Activated naive CD8-positive, alpha-beta T cell treated with anti-CD3 and anti-CD28 coated beads, Interleukin-2, amount 50 U/mL, for 24 hours (primary cell): Measurements from ENCODE around the gene GBA3.

Experiments
- ATAC-seq: fragments of 150-1000 bp; cut with Tn5 transposase; one replicate; pipeline ENCODE4 v1.10.0; 2021
- DNase-seq: peaks from one replicate; pipeline ENCODE4 v3.0.0; 2021
- H3K27ac Mint-ChIP-seq: one replicate; pipeline ENCODE4 v1.8.0; 2021; ENCODE audit warnings: mild to moderate bottlenecking, mixed read lengths
- H3K27me3 Mint-ChIP-seq: one replicate; pipeline ENCODE4 v1.8.0; 2021; ENCODE audit warnings: mixed read lengths
- H3K36me3 Mint-ChIP-seq: one replicate; pipeline ENCODE4 v1.8.0; 2021; ENCODE audit warnings: low read depth, mixed read lengths
- H3K4me1 Mint-ChIP-seq: one replicate; pipeline ENCODE4 v1.8.0; 2021; ENCODE audit warnings: mixed read lengths
- H3K4me3 Mint-ChIP-seq: one replicate; pipeline ENCODE4 v1.8.0; 2021; ENCODE audit warnings: mild to moderate bottlenecking, moderate library complexity, mixed read lengths
- H3K9me3 Mint-ChIP-seq: one replicate; pipeline ENCODE4 v1.8.0; 2021; ENCODE audit warnings: mixed read lengths

The GBA3 gene

DNA sequence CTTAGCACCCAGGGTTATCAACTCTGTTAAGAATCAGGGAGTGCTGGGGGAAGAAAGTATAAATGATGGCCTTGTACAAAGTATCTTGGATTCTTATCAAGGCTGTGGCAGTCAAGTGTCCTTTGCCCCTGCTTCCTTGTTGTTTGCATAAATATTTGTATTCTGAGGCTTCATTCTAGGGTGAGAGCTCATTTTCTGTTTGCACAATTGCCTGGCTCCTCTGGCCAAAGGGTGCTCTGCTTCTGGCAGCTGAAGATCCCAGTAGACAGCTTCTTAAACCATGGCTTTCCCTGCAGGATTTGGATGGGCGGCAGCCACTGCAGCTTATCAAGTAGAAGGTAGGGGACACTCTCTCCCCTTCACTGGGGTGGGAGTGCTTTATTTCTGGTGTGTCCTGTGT, at the start of gene GBA3:
Gene GBA3, plus strand, starts transcription at position 202 of the 400 bp plus-strand sequence.
- Mint-ChIP-seq H3K9me3 (no peaks in the 10 kb centered on the region), H3K4me3 (no peak within 1 kb of the TSS), H3K27ac (no peak within 1 kb of the TSS), H3K36me3 (no peaks in the 10 kb centered on the region), H3K27me3 (no peaks in the 10 kb centered on the region), H3K4me1 (peaks cover 5% of the 10 kb centered on the region)
- no peak for DNase-seq
- no peak for ATAC-seq

DNA sequence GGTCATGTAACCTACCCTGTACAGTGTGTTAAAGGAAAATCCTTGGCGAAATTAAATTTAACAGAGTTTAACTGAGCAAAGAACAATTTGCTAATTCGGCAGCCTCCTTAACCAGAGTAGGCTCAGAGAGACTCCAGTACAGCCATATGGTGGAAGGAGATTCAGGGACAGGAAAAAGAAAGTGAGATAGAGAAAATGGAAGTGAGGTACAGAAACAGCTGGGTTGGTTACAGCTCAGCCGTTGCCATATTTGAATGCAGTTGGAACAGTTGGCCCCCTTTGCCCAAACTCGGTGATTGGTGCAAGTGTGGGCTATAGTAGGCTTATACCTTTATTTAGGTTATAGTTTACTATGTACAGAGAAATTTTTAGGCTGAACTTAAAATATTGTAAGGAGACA, 48.8 kb upstream of the GBA3 start:
- Mint-ChIP-seq H3K36me3 (no peaks in the 10 kb centered on the region), H3K9me3 (peaks cover 12% of the 10 kb centered on the region)
- DNase-seq = no peak

DNA sequence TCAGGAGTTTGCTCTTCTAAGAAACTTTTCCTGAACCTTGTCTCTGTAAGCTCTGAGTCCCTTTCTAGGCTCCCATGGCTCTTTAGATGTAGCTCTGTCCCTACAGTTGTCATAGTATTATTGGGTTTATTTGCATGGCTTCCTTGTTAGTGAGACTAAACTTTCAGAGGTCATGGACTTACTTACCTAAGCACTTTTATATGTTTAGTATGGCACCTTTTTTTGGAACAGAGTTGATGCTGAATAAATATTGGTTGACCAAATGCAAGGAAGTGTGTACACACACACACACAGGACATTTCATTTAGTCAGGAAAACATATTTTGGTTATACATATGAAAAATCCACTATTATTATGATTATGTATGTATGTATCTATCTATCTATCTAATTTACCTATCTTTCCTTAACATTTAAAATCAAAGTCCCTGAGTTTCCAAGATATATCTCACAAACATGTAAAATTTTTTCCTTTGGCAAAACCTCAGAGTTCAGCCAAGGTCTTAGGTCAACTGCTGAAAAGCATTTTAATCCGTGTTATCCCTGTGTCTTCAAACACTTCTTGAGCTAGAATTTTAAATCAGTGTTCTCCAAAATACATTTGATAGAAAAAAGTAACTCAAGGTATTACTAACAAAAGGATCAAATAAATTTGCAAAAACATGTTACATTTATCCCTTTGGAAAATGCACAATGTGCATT, 47.1 kb upstream of the GBA3 start:
- Mint-ChIP-seq H3K27ac (no peak overlapping the region), H3K4me3 (no peak overlapping the region), H3K4me1 (no peaks in the 10 kb centered on the region), H3K27me3 (no peaks in the 10 kb centered on the region), H3K36me3 (no peaks in the 10 kb centered on the region), H3K9me3 (peaks cover 3% of the 10 kb centered on the region)
- DNase-seq (no peak), ATAC-seq (no peak)

More for the DNA sequence above, 48.8 kb upstream of the GBA3 start:
- H3K27me3 Mint-ChIP-seq = no peaks in the 10 kb centered on the region
- H3K27ac Mint-ChIP-seq = no peak overlapping the region
- H3K4me3 Mint-ChIP-seq = no peak overlapping the region
- no peak for ATAC-seq
- no peaks in the 10 kb centered on the region for H3K4me1 Mint-ChIP-seq

- H3K36me3 Mint-ChIP-seq = no peaks in the 10 kb centered on the region
- H3K4me1 Mint-ChIP-seq = peaks cover under 1% of the 10 kb centered on the region
- no peak for ATAC-seq
- DNase-seq = no peak
- no peak overlapping the region for H3K27ac Mint-ChIP-seq
- peaks cover 4% of the 10 kb centered on the region for H3K9me3 Mint-ChIP-seq
- no peaks in the 10 kb centered on the region for H3K27me3 Mint-ChIP-seq
- H3K4me3 Mint-ChIP-seq = no peak overlapping the region
Observed at GRCh38 chr4:22648996-22649395, 43.7 kb upstream of the GBA3 start.

GRCh38 chr4:22650771-22651170, 42.0 kb upstream of the GBA3 start:
- no peak for ATAC-seq
- no peak overlapping the region for H3K27ac Mint-ChIP-seq
- H3K27me3 Mint-ChIP-seq = no peaks in the 10 kb centered on the region

DNA sequence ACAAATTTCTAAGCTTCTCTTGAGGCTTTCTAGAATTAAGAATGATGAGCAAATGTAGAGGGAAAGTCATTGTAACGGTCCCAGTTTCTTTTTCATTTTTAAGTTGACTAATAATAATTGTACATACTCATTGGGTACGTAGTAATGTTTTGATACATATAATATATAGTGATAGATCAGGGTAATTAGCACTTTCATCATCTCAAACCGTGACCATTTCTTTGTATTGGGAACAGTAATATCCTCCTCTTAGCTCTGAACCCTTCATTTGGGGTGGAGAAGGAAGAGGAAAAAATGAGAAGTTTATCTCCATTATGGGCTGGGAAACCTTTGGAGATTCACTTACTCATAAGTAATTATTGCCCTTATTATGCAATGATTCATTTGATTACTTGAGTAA, 39.0 kb upstream of the GBA3 start:
- Mint-ChIP-seq H3K9me3 (peaks cover 8% of the 10 kb centered on the region), H3K4me3 (no peak overlapping the region), H3K27me3 (no peaks in the 10 kb centered on the region), H3K27ac (no peak overlapping the region), H3K36me3 (no peaks in the 10 kb centered on the region), H3K4me1 (peaks cover 6% of the 10 kb centered on the region)
- DNase-seq (no peak), ATAC-seq (no peak)

More at GRCh38 chr4:22650771-22651170, 42.0 kb upstream of the GBA3 start:
- DNase-seq = no peak
- H3K4me3 Mint-ChIP-seq = no peak overlapping the region
- H3K36me3 Mint-ChIP-seq = no peaks in the 10 kb centered on the region
- H3K4me1 Mint-ChIP-seq = peaks cover 6% of the 10 kb centered on the region
- peaks cover 8% of the 10 kb centered on the region for H3K9me3 Mint-ChIP-seq

DNA sequence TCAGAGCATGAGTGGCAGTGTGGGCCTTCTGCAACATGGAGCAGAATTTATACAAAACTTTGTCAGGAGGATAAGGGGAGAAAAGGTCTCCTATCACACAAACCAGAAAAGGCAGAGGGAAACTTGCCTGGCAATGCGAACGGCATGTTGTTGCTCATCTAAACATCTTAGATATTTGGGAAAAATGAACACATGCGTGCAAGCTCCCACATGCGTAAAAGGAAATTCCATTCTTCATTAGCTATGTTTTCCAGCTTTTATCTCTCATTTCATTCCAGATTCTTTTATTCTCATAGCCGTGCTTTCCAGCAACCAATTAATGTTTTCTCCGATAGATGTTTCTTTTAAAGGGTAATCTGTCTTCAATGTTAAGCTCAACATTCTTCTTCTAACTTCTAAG, 31.3 kb upstream of the GBA3 start:
- Mint-ChIP-seq H3K4me1 (no peaks in the 10 kb centered on the region), H3K9me3 (no peaks in the 10 kb centered on the region), H3K27me3 (no peaks in the 10 kb centered on the region), H3K4me3 (no peak overlapping the region), H3K36me3 (no peaks in the 10 kb centered on the region), H3K27ac (no peak overlapping the region)
- ATAC-seq (no peak), DNase-seq (no peak)

GRCh38 chr4:22667332-22667940, 25.3 kb upstream of the GBA3 start:
- no peaks in the 10 kb centered on the region for H3K9me3 Mint-ChIP-seq

DNA sequence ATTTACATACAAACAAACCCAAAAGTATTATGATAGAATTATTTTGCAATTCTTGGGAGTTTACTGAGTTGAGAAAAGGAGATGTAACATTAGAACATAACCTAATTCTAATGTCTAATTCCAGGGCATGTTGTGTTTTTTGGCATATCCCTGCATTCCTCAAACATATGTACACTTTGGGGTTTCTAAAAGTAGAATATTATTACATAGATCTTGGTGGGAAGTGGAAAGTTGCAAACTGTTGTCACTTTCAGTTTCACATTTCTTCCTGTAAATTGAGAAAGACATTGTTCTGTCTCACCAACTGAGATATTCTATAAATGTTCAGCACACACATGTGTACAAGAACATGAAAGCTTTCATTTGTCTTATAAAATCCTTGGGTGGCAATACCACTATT, 24.4 kb upstream of the GBA3 start:
- Mint-ChIP-seq H3K27me3 (no peaks in the 10 kb centered on the region), H3K4me3 (no peak overlapping the region), H3K4me1 (peaks cover 32% of the 10 kb centered on the region), H3K9me3 (no peaks in the 10 kb centered on the region), H3K27ac (no peak overlapping the region), H3K36me3 (no peaks in the 10 kb centered on the region)
- ATAC-seq (no peak), DNase-seq (no peak)

More at GRCh38 chr4:22667332-22667940, 25.3 kb upstream of the GBA3 start:
- H3K27me3 Mint-ChIP-seq = no peaks in the 10 kb centered on the region
- no peaks in the 10 kb centered on the region for H3K36me3 Mint-ChIP-seq
- H3K4me3 Mint-ChIP-seq = no peak overlapping the region
- no peak for DNase-seq
- no peak for ATAC-seq
- H3K27ac Mint-ChIP-seq = no peak overlapping the region
- peaks cover 23% of the 10 kb centered on the region for H3K4me1 Mint-ChIP-seq

- Mint-ChIP-seq H3K27me3 (no peaks in the 10 kb centered on the region), H3K27ac (no peak overlapping the region), H3K9me3 (no peaks in the 10 kb centered on the region), H3K4me3 (no peak overlapping the region), H3K4me1 (peaks cover 34% of the 10 kb centered on the region), H3K36me3 (no peaks in the 10 kb centered on the region)
- DNase-seq (no peak), ATAC-seq (no peak)
Observed at GRCh38 chr4:22668702-22669101, 24.0 kb upstream of the GBA3 start.

DNA sequence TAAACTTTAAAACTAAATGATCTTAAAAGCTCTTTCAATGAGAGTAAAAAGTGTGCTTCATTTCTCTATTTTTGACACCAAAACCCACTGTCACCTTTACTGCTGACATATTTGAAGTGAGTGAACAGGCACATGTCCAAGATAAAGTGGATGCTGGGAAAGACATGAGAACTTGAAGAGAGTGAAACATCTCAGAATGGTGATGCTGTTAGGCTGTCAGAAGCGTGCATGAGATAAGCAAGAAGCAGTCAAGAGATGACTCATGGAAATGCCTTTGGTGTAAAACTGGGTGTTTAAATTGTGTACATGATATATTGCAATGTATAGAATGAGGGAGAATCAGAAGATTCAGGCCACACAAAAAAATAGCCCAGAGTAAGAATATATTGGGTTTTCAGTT, 21.8 kb upstream of the GBA3 start:
- Mint-ChIP-seq H3K9me3 (no peaks in the 10 kb centered on the region), H3K4me3 (no peak overlapping the region), H3K27ac (peak overlapping the region; percentile 22), H3K36me3 (no peaks in the 10 kb centered on the region), H3K4me1 (peaks cover 47% of the 10 kb centered on the region), H3K27me3 (no peaks in the 10 kb centered on the region)
- peak; percentile 78 for ATAC-seq
- no peak for DNase-seq

DNA sequence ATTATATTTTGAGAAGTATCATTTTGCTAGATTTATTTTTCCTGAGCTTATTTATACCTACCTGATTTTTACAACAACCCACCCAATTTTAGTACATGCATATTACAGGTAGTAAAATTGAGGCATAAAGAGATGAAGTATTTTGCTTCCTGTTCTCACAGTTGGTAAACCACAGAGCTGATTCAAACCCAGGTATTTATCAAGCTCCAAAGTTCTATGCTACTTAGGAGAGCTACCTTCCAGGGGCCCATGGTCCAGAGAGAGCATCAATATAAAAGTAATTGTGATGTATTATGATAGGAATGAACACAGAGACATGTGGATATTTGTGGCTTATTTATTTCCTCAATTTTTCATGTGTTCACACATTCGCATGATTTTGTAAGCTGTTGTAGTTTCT, 20.2 kb upstream of the GBA3 start:
- H3K27me3 Mint-ChIP-seq = no peaks in the 10 kb centered on the region
- no peaks in the 10 kb centered on the region for H3K36me3 Mint-ChIP-seq
- no peak overlapping the region for H3K27ac Mint-ChIP-seq
- H3K9me3 Mint-ChIP-seq = no peaks in the 10 kb centered on the region
- no peak overlapping the region for H3K4me3 Mint-ChIP-seq
- peaks cover 55% of the 10 kb centered on the region for H3K4me1 Mint-ChIP-seq
- DNase-seq (no peak), ATAC-seq (no peak)

GRCh38 chr4:22672944-22673343, 19.8 kb upstream of the GBA3 start:
- DNase-seq (no peak), ATAC-seq (no peak)
- no peaks in the 10 kb centered on the region for H3K36me3 Mint-ChIP-seq
- no peaks in the 10 kb centered on the region for H3K9me3 Mint-ChIP-seq
- H3K4me3 Mint-ChIP-seq = no peak overlapping the region
- no peak overlapping the region for H3K27ac Mint-ChIP-seq
- H3K4me1 Mint-ChIP-seq = peaks cover 58% of the 10 kb centered on the region
- no peaks in the 10 kb centered on the region for H3K27me3 Mint-ChIP-seq

- no peaks in the 10 kb centered on the region for H3K27me3 Mint-ChIP-seq
- H3K36me3 Mint-ChIP-seq = no peaks in the 10 kb centered on the region
- ATAC-seq = no peak
- DNase-seq = no peak
- peaks cover 46% of the 10 kb centered on the region for H3K4me1 Mint-ChIP-seq
- H3K9me3 Mint-ChIP-seq = no peaks in the 10 kb centered on the region
- no peak overlapping the region for H3K27ac Mint-ChIP-seq
- no peak overlapping the region for H3K4me3 Mint-ChIP-seq
Observed at GRCh38 chr4:22674700-22675099, 18.0 kb upstream of the GBA3 start.

DNA sequence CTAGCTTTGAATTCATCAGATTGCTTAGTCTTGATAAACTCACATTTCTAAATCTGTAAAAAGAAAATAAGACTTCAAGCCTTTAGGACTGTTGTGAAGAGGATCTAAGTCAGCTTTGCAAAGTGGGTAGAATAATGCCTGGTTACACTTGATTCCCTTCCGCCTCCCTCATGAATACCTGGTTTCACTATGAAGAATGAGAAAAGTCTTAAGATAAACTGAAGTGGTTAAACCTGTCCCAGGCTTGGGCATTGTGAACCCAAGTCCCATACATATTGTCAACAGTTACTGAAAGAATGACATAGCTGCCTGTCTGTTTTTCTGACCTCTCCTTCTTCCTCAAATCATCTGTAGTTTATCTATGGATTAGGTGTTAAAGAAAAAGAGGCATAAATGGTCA, 16.7 kb upstream of the GBA3 start:
- H3K27me3 Mint-ChIP-seq = no peaks in the 10 kb centered on the region
- H3K36me3 Mint-ChIP-seq = no peaks in the 10 kb centered on the region
- DNase-seq (no peak), ATAC-seq (no peak)
- no peaks in the 10 kb centered on the region for H3K9me3 Mint-ChIP-seq
- peaks cover 53% of the 10 kb centered on the region for H3K4me1 Mint-ChIP-seq
- no peak overlapping the region for H3K4me3 Mint-ChIP-seq
- H3K27ac Mint-ChIP-seq = no peak overlapping the region
